Keratinocyte (primary cell): ENCODE results near the gene CACNA1H. TPM values are rescaled to one million over a fixed set of nuclear protein-coding genes. Genes with fewer than 3 reads are reported as not detected.

Source experiments
- DNase-seq: peaks from one replicate; pipeline ENCODE4 v3.0.0-alpha.2; 2011; ENCODE audit warnings: low read depth, missing footprints, low spot score
- FAIRE-seq: peaks from 2 replicates; lab custom pipeline; 2011; peaks lifted over from hg19 to GRCh38; lab: Jason Lieb, UNC
- H2AFZ ChIP-seq: 2 replicates; pipeline ENCODE4 v1.6.0; 2012; ENCODE audit warnings: low read length, control low read depth, inconsistent platforms; ENCODE audit not compliant: control insufficient read depth
- H3K27ac ChIP-seq: 2 replicates; pipeline ENCODE4 v1.5.1; 2011; ENCODE audit warnings: low read length; ENCODE audit not compliant: control insufficient read depth, insufficient read depth
- H3K27me3 ChIP-seq: 3 replicates; pipeline ENCODE4 v1.6.0; 2011; ENCODE audit warnings: low read length; ENCODE audit not compliant: control insufficient read depth, insufficient read depth; ENCODE audit errors: extremely low read depth
- H3K36me3 ChIP-seq, 2 experiments: 2 replicates in 1 of 2; 3 replicates in 1 of 2; pipeline ENCODE4 v1.5.1; 2011; ENCODE audit warnings: low read length in 2 of 2, mild to moderate bottlenecking in 1 of 2; ENCODE audit not compliant: control insufficient read depth in 2 of 2, insufficient read depth in 2 of 2; ENCODE audit errors: extremely low read depth in 1 of 2
- H3K4me1 ChIP-seq: 3 replicates; pipeline ENCODE4 v1.5.1; 2011; ENCODE audit warnings: low read length; ENCODE audit not compliant: control insufficient read depth, insufficient read depth; ENCODE audit errors: extremely low read depth
- H3K4me2 ChIP-seq: 3 replicates; pipeline ENCODE4 v1.6.0; 2011; ENCODE audit warnings: low read depth, low read length; ENCODE audit not compliant: control insufficient read depth, insufficient read depth; ENCODE audit errors: extremely low read depth
- H3K4me3 ChIP-seq, 3 experiments: fragments of 200-600 bp in 1 of 3; sonication (generic) in 1 of 3; 2 replicates in 2 of 3; 3 replicates in 1 of 3; pipeline ENCODE4 v1.5.1; 2011 to 2016; ENCODE audit warnings: low read length in 3 of 3, mild to moderate bottlenecking in 3 of 3, control low read depth in 2 of 3, inconsistent platforms in 1 of 3, low read depth in 1 of 3, mixed read lengths in 1 of 3, mixed run types in 1 of 3, moderate library complexity in 1 of 3; ENCODE audit not compliant: control insufficient read depth in 2 of 3, insufficient read depth in 2 of 3; ENCODE audit errors: extremely low read depth in 1 of 3
- H3K79me2 ChIP-seq: 2 replicates; pipeline ENCODE4 v1.6.0; 2012; ENCODE audit warnings: low read length; ENCODE audit not compliant: control insufficient read depth, insufficient read depth
- H3K9ac ChIP-seq: 3 replicates; pipeline ENCODE4 v1.6.0; 2011; ENCODE audit warnings: low read length; ENCODE audit not compliant: control insufficient read depth, insufficient read depth; ENCODE audit errors: extremely low read depth
- H3K9me1 ChIP-seq: 3 replicates; pipeline ENCODE4 v1.6.0; 2011; ENCODE audit warnings: low read length; ENCODE audit not compliant: control insufficient read depth, insufficient read depth; ENCODE audit errors: extremely low read depth
- H3K9me3 ChIP-seq: 2 replicates; pipeline ENCODE4 v1.5.1; 2012; ENCODE audit warnings: low read depth, low read length; ENCODE audit not compliant: control insufficient read depth
- H4K20me1 ChIP-seq: 3 replicates; pipeline ENCODE4 v1.6.0; 2011; ENCODE audit warnings: low read length; ENCODE audit not compliant: control insufficient read depth, insufficient read depth; ENCODE audit errors: extremely low read depth
- EZH2 ChIP-seq: IDR thresholded peaks from one replicate; pipeline ENCODE4 v1.6.1; 2012; ENCODE audit warnings: inconsistent platforms, mild to moderate bottlenecking, low read length, moderate library complexity
- dilution Hi-C: fragments of 300-500 bp; cut with MboI; formaldehyde crosslinking; loops from one replicate; pipeline ENCODE4 v1.7.0; 2020; ENCODE audit warnings: low sequenced_read_pairs; ENCODE audit not compliant: extremely low pct_ligation_motif_present
- polyA plus RNA-seq, 5 experiments: library from polyadenylated mRNA; depleted of rRNA in 3 of 5; stranded (reverse) in 3 of 5; stranded (forward) in 1 of 5; unstranded in 1 of 5; fragments of >200 nt; gene quantifications; 1 replicate in 1 of 5; 2 replicates in 3 of 5; 3 replicates in 1 of 5; pipeline versions ENCODE4 v1.2.1 to v1.2.3, GENCODE V29; 2011 to 2012; ENCODE audit warnings: missing spikeins in 2 of 5, low read depth in 1 of 5, low replicate concordance in 1 of 5
- TF ChIP-seq, protein P1 (sequence below), 3 experiments: IDR thresholded peaks in 1 of 3; conservative IDR thresholded peaks in 1 of 3; optimal IDR thresholded peaks in 1 of 3; 2 replicates in 2 of 3; 3 replicates in 1 of 3; pipeline versions ENCODE3 to v1.5.1; 2011; ENCODE audit warnings: low read length in 3 of 3, mild to moderate bottlenecking in 3 of 3, moderate library complexity in 2 of 3, control low read depth in 1 of 3, inconsistent platforms in 1 of 3; ENCODE audit not compliant: insufficient read depth in 2 of 3; ENCODE audit errors: extremely low read depth in 1 of 3

Gene CACNA1H
- polyA plus RNA-seq, 1 donor (not counting 4 experiments of a cell fraction or from before 2014, with no cell fraction given), result not detected

DNA sequence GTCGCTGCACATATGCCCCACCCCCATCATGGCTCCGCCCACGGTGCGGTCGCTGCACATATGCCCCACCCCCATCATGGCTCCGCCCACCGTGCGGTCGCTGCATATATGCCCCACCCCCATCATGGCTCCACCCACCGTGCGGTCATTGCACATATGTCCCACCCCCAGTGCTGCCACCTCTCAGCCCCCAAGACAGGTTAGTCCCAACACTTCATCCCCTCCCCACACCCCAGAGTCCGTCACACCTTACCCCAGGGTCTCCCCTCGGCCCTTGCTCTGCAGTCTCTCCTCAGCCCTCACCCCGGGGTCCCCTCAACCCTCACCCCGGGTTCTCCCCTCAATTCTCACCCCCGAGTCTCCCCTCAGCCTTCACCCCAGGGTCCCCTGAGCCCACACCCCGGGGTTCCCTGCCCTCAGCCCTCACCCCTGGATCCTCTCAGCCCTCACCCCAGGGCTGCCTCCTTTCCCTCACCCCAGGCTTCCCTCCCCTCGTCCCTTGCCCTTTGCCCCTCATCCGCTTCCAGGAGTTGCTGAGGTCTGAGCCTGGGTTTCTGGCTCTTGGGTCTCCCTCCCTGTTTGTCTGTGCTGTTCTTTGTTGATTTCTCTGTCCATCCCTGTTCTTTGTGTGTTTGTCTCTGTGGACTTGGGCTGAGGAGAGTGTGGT, 46.6 kb downstream of the CACNA1H start:
- dilution Hi-C loops, result no loop called here
- Histone ChIP-seq H3K36me3 (no peaks in the 10 kb centered on the region), H3K4me3 (no peak overlapping the region), H3K27me3 (peaks cover 9% of the 10 kb centered on the region), H3K27ac (no peak overlapping the region), H4K20me1 (no peaks in the 10 kb centered on the region), H3K9ac (no peak overlapping the region), H3K9me1 (no peaks in the 10 kb centered on the region), H3K9me3 (peaks cover 4% of the 10 kb centered on the region), H3K4me2 (no peak overlapping the region), H2AFZ (no peak overlapping the region), H3K4me1 (no peaks in the 10 kb centered on the region), H3K79me2 (no peaks in the 10 kb centered on the region)
- TF ChIP-seq, protein P1, sequence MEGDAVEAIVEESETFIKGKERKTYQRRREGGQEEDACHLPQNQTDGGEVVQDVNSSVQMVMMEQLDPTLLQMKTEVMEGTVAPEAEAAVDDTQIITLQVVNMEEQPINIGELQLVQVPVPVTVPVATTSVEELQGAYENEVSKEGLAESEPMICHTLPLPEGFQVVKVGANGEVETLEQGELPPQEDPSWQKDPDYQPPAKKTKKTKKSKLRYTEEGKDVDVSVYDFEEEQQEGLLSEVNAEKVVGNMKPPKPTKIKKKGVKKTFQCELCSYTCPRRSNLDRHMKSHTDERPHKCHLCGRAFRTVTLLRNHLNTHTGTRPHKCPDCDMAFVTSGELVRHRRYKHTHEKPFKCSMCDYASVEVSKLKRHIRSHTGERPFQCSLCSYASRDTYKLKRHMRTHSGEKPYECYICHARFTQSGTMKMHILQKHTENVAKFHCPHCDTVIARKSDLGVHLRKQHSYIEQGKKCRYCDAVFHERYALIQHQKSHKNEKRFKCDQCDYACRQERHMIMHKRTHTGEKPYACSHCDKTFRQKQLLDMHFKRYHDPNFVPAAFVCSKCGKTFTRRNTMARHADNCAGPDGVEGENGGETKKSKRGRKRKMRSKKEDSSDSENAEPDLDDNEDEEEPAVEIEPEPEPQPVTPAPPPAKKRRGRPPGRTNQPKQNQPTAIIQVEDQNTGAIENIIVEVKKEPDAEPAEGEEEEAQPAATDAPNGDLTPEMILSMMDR (optimal IDR thresholded peaks at IDR 0.05 in 1 of 3, IDR thresholded peaks at IDR 0.05 in 1 of 3, conservative IDR thresholded peaks at IDR 0.05 in 1 of 3; ENCODE audit: extremely low read depth in 1 of 3, insufficient read depth in 2 of 3, low read length in 3 of 3), result no peak
- no peak for TF ChIP-seq EZH2
- no peak for DNase-seq
- FAIRE-seq, result no peak

DNA sequence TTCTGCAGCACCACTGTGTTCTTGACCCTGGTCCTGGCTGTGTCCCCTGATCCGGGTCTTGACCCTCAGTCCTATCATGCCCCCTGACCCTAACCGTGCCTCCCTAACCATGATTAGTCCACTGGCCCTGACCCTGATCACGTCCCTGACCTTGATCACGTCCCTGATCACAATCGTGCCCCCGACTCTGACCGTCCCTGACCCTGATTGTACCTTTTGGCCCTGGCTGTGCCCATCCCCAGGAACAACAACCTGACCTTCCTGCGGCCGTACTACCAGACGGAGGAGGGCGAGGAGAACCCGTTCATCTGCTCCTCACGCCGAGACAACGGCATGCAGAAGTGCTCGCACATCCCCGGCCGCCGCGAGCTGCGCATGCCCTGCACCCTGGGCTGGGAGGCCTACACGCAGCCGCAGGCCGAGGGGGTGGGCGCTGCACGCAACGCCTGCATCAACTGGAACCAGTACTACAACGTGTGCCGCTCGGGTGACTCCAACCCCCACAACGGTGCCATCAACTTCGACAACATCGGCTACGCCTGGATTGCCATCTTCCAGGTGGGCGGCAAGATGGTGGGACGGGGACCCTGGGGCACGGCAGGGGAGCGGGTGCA, 47.2 kb downstream of the CACNA1H start:
- no peaks in the 10 kb centered on the region for H3K4me1 ChIP-seq
- H3K9me1 ChIP-seq, result no peaks in the 10 kb centered on the region
- dilution Hi-C loops, result no loop called here
- H2AFZ ChIP-seq, result no peak overlapping the region
- no peaks in the 10 kb centered on the region for H3K36me3 ChIP-seq
- no peak overlapping the region for H3K9ac ChIP-seq
- TF ChIP-seq, protein P1 (optimal IDR thresholded peaks at IDR 0.05 in 1 of 3, IDR thresholded peaks at IDR 0.05 in 1 of 3, conservative IDR thresholded peaks at IDR 0.05 in 1 of 3; ENCODE audit: extremely low read depth in 1 of 3, insufficient read depth in 2 of 3, low read length in 3 of 3), result no peak
- no peak for TF ChIP-seq EZH2
- H3K9me3 ChIP-seq, result peaks cover 4% of the 10 kb centered on the region
- no peak overlapping the region for H3K4me3 ChIP-seq
- FAIRE-seq (no peak), DNase-seq (no peak)
- no peak overlapping the region for H3K27ac ChIP-seq
- H3K27me3 ChIP-seq, result peaks cover 11% of the 10 kb centered on the region
- H3K4me2 ChIP-seq, result no peak overlapping the region
- no peaks in the 10 kb centered on the region for H3K79me2 ChIP-seq
- H4K20me1 ChIP-seq, result no peaks in the 10 kb centered on the region
